Measurements from ENCODE around the gene FBXO9.

- TF ChIP-seq KDM1A (IDR thresholded peaks at IDR 0.05; ENCODE audit: borderline replicate concordance, low read length) (no peak), MAFK (IDR thresholded peaks at IDR 0.05; ENCODE audit: low read depth, low read length) (no peak), CTCF (IDR thresholded peaks at IDR 0.05; ENCODE audit: control extremely low read depth in 1 of 3, insufficient read depth in 1 of 3, low read depth in 1 of 3, low read length in 3 of 3) (no peak), GTF2F1 (IDR thresholded peaks at IDR 0.05; ENCODE audit: borderline replicate concordance, low read depth, low read length) (no peak), SP4 (IDR thresholded peaks at IDR 0.05; ENCODE audit: low read length) (no peak), MAX (IDR thresholded peaks at IDR 0.05) (no peak), POLR2AphosphoS5 (IDR thresholded peaks at IDR 0.05; ENCODE audit: low read depth, low read length) (no peak), USF2 (IDR thresholded peaks at IDR 0.05; ENCODE audit: low read length) (no peak), GABPA (IDR thresholded peaks at IDR 0.05; ENCODE audit: borderline replicate concordance, insufficient read depth, low read length) (no peak)
Measured at GRCh38 chr6:53054532-53054931, 10.7 kb upstream of the FBXO9 start.
